Upper lobe of left lung (tissue), 4 donors: ENCODE data around the gene DNER.

ENCODE experiments used
- CTCF ChIP-seq, 6 experiments: fragments of 450-650 bp in 4 of 6; fragments of 200-600 bp in 2 of 6; sonication (generic) in 2 of 6; IDR thresholded peaks; one replicate each; pipeline ENCODE4 v1.5.1; 2016 to 2019; ENCODE audit warnings: antibody characterized with exemption in 6 of 6
- POLR2AphosphoS5 ChIP-seq, 2 donors: sonication (generic); formaldehyde crosslinking; IDR thresholded peaks; one replicate each; pipeline ENCODE4 v1.5.1; 2017; ENCODE audit warnings: antibody characterized with exemption in 2 of 2

GRCh38 chr2:229650901-229651300 is 63.5 kb downstream of the DNER start:
- TF ChIP-seq CTCF (IDR thresholded peaks at IDR 0.05) (no peak), POLR2AphosphoS5 (IDR thresholded peaks at IDR 0.05) (no peak)
